ENCODE results near the gene HOXA11.

HOXA11 gene

DNA sequence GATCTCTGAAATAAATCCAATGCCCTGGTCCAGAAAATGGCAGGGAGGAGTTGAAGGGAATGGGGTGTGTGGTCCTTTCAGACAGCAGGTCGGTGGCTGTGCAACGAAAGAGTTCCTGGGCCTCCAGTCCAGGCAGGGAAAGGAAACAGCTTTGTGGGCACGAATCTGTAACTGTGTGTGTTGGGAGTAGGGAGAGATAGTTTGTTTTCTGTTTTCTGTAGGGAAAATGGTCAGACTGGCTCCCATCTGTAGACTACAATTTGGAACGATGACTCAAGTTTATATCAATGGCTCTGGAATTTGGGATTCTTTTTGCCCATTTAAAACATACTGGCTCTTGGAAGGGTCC lies 17.1 kb downstream of the HOXA11 start:
- DNase-seq, result no peak

GRCh38 chr7:27166531-27167505 lies 18.2 kb downstream of the HOXA11 start:
- no peak for DNase-seq

GRCh38 chr7:27165996-27166530 lies 19.0 kb downstream of the HOXA11 start:
- no peak for DNase-seq

DNA sequence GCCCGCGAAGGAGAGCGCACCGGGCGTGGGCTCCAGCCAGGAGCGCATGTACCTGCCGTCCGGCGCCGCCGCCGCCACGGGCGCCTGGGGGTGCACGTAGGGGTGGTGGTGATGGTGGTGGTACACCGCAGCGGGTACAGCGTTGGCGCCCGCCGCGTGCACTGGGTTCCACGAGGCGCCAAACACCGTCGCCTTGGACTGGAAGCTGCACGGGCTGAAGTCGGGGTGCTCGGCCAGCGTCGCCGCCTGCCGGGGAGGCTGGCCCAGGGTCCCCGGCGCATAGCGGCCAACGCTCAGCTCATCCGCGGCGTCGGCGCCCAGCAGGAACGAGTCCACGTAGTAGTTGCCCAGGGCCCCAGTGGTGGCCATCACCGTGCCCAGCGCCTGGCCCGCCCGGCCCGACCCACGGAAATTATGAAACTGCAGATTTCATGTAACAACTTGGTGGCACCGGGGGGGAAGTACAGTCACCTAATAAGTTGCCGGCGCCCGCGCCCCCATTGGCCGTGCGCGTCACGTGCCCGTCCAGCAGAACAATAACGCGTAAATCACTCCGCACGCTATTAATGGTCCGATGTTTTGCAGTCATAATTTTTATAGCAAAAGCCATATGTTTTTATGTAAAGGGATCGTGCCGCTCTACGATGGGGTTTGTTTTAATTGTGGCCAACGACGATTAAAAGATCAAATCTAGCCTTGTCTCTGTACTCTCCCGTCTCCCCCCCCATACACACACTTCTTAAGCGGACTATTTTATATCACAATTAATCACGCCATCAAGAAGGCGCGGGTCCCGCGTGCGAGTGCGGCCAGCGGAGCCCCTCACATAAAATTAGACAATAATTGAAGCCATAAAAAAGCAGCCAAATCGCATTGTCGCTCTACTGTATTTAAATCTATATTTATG lies 19.7 kb downstream of the HOXA11 start, which contains the start of gene HOXA9:
Gene HOXA9, minus strand, starts transcription at position 449 of the 907 bp plus-strand sequence. Its CDS starts 80 bp downstream, at position 369.
- DNase-seq, result peak in 1 of 2 donors; percentile 62

DNA sequence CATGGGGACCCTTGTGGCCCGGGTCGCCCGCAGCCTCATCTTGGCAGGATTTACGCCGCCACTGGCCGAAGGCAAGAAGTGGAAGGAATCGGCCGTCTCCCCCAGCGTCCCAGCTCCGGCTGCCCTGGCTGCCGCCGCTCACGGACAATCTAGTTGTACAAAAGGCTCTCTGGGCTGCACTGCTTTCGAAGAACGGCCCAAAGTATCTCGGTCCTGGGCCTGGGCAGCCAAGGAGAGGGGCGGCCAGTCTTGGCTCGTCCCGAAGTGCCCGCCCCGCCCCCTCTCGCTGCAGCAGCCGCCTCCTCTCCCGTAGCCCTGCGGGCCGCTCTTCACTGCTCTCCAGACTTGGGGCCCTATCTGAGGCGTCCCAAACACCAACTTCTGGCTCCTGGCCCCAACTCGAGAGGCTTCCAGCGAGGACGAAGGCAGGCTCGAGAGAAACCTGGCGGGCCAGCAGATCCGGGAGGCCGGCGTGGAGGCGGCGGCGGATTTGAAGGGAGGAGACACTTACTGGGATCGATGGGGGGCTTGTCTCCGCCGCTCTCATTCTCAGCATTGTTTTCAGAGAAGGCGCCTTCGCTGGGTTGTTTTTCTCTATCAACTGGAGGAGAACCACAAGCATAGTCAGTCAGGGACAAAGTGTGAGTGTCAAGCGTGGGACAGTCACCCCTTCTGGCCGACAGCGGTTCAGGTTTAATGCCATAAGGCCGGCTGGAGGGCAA lies 20.5 kb downstream of the HOXA11 start:
- no peak for DNase-seq

DNA sequence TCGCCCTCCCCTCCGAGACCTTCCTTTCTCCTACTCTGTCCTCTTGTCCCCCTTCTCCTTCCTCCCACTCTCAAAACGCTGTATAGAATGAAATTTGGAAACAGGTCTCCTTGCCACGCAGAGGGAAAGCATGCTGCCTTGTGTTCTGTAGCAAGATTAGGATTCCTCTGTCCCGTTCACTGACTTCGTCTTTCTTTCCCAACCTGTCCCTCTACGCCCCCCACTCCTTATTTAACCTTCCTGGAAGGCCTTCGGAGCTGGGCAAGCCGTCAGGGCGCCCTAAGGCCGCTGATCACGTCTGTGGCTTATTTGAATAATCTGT lies 21.0 kb downstream of the HOXA11 start:
- DNase-seq, result no peak

- no peak for DNase-seq
Observed at GRCh38 chr7:27163288-27164044, 21.6 kb downstream of the HOXA11 start.

DNA sequence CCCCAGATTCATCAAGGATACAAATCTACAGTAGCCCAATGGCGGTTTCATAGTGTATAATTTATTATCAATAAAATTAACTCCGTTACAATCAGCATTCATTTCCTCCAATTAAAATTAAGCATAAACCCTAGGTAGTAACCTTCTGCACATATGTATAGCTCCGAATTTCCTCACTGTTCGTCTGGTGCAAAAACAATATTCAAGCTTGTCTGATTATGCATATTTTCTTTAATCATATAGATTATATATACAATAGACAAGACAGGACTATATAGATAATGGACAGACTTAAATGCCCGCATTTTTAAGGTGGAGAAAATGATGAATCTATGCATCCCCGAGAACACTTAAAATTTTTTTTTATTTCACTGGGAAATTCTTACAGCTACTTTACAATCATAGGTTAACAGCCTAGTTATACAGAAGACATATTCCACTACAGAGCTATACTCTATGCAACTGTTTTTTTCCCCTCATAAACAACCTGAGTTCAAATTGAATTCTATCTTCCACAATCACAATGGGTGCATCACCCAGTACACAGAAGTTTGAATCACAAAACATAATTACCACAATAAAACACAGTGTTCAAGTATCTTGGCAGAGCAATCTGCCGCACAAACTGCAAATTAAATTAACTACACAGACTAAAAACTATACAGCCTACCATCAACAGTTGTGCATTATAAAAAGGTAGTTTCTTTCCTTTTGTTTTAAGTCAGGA lies 22.3 kb downstream of the HOXA11 start:
- no peak for DNase-seq

DNA sequence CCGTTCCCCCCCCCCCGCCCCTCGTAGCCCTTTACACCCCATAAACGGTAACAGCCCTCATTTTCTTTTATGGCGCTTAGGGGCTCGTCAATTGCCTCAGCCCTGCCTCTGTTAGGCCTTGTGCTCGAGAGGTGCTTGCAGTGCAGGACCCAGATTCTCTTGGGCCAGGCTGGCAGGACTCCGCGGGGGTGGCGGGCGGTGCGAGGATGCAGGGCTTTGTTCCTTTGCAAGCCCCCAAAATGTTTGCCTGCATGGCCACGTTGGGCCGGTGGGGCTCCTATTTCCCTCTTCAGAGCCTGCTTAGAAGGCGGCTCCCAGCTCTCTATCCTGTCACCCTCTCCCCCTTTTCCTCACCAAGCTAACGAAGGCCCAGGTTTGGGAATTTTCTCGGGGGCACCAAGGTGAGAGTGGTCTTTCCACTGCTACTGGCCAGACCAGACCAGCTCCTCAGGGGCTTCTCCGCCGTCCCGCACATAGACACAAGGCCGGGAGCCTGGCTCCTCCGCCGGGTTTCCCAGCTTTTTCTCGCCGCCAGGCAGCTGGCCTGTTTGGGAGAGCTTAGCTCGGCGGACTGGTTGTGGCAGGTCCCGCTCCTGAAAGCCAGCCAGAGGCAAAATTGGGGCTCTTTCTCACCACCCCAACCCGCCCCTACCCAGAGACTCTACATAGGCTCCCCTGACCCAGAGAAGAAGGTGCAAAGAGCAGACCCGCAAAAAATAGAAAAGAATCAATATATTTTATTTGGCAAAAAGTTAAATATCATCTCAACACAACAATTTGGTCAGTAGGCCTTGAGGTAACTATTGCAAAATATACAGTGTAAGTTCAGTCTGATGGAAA lies 23.1 kb downstream of the HOXA11 start:
- DNase-seq, result no peak

GRCh38 chr7:27161214-27161720 lies 23.8 kb downstream of the HOXA11 start:
- DNase-seq, result peak in 1 of 2 donors; percentile 45

- peak; percentile 83 to 85 for DNase-seq
Observed at GRCh38 chr7:27160546-27161213, 24.4 kb downstream of the HOXA11 start.

GRCh38 chr7:27160145-27160545 lies 24.9 kb downstream of the HOXA11 start:
- no peak for DNase-seq

DNA sequence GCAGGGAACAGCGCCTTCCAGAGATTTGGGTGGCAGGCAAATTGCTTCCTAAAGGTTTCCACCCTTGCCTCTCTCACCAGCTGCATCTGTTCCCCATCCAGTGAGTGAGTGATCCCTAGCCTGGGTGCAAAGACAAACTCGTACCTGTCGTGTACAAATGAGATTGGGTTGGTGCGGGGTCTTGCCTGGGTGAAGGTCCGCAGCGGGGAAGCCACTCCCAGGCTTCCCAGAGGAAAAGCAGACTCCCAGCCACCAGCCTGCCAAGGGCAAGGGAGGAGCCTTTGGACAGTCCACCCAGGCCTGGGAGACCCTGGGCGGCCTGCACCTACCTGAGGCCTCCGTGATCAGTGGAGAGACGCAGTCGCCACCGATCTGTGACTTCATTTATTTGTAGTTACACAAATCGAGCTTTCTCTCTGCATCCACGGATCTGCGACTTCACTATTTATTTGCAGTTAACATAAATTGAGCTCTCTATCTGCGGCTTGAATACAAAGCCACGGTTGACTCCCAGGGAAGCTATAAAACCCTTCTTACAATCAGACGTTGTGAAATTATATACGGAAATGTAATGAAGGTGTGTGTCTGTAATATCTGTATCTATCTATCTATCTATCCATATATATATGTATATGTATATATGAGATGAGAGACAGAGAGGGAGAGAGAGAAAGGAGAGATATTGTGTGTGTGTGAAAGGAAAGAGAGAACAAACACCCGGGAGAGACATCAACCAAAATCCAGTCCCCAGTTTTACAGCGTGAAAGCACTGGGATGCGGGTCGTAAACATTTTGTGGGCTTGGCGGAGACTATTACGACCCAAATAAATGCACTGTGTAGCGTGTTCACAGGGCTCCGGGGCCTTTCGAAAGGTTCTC lies 25.5 kb downstream of the HOXA11 start:
- no peak for DNase-seq

GRCh38 chr7:27158436-27159265 lies 26.4 kb downstream of the HOXA11 start:
- DNase-seq, result no peak

DNA sequence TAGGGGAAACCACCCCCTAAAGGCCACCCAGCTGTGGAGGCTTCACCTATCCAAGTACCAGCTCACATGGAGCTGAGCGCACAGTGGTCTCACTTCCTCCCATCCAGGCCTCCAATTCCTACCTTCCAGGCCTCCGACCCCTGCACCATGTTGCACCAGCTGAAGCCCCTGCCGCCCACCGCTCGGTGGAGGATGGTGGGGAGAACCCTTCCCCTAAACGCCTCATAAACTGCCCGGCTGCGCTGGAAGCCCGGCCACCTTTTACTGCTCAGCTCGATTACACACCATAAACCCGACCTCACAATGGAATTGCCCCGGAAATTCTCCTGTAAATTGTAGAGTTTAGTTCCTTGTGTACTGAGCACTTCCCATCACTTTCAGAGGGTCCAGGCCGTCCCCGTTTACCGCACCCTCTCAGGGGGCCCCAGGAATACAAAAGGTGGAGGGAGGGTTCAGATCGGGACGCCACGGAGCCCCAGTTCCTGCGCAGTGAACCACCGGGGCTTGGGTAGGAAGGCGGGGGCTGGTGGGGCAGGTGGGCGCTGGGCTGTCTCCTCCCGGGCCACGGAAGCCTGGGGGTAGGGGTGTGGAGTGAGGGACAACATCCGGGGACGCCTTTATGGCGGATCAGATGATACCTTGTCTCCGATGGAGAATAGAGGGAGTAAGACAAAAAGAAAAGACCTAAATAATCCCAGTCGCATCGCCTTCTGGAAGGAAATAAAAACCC lies 27.2 kb downstream of the HOXA11 start:
- no peak for DNase-seq

- no peak for DNase-seq
Observed at GRCh38 chr7:27156916-27157701, 27.9 kb downstream of the HOXA11 start.

Measured in CD4-positive, alpha-beta T cell treated with Interleukin-1 beta for 1 hour (primary cell).